Bronchial epithelial cell (primary cell): ENCODE data around the gene AKAP8. TPM values are rescaled to one million over a fixed set of nuclear protein-coding genes. Genes with fewer than 3 reads are reported as not detected.
"Not testable (repeated sequence)": the region's sequence is repeated elsewhere in the genome, so short reads cannot be mapped to it uniquely, and the experiment has no call there.

ENCODE experiments used
- DNase-seq: peaks from one replicate; pipeline ENCODE4 v3.0.0-alpha.2; 2010; ENCODE audit warnings: low read depth
- FAIRE-seq: peaks from 2 replicates; lab custom pipeline; 2011; peaks lifted over from hg19 to GRCh38; lab: Jason Lieb, UNC
- H3K27me3 ChIP-seq: 2 replicates; pipeline ENCODE4 v1.5.1; 2011; ENCODE audit warnings: low read length; ENCODE audit not compliant: control insufficient read depth, insufficient read depth
- H3K36me3 ChIP-seq: 2 replicates; pipeline ENCODE4 v1.5.1; 2011; ENCODE audit warnings: low read length; ENCODE audit not compliant: control insufficient read depth, insufficient read depth
- H3K4me3 ChIP-seq: 2 replicates; pipeline ENCODE4 v1.5.1; 2011; ENCODE audit warnings: mild to moderate bottlenecking, low read depth, low read length, control low read depth
- total RNA-seq: library from RNA; depleted of rRNA; stranded (reverse); fragments of >200 nt; gene quantifications from 2 replicates; pipeline ENCODE4 v1.2.1, GENCODE V29; 2014
- TF ChIP-seq, protein P1 (sequence below): IDR thresholded peaks from 2 replicates; pipeline ENCODE4 v1.5.1; 2011; ENCODE audit warnings: mild to moderate bottlenecking, moderate library complexity, low read length, control low read depth, inconsistent platforms; ENCODE audit not compliant: insufficient read depth, severe bottlenecking

AKAP8 gene
- total RNA-seq, 1 donor from 2014 or later, result 16.8 TPM

- peaks cover 3% of the 10 kb centered on the region for H3K36me3 ChIP-seq
- H3K27me3 ChIP-seq, result no peaks in the 10 kb centered on the region
- DNase-seq (no peak), FAIRE-seq (no peak)
- TF ChIP-seq, protein P1, sequence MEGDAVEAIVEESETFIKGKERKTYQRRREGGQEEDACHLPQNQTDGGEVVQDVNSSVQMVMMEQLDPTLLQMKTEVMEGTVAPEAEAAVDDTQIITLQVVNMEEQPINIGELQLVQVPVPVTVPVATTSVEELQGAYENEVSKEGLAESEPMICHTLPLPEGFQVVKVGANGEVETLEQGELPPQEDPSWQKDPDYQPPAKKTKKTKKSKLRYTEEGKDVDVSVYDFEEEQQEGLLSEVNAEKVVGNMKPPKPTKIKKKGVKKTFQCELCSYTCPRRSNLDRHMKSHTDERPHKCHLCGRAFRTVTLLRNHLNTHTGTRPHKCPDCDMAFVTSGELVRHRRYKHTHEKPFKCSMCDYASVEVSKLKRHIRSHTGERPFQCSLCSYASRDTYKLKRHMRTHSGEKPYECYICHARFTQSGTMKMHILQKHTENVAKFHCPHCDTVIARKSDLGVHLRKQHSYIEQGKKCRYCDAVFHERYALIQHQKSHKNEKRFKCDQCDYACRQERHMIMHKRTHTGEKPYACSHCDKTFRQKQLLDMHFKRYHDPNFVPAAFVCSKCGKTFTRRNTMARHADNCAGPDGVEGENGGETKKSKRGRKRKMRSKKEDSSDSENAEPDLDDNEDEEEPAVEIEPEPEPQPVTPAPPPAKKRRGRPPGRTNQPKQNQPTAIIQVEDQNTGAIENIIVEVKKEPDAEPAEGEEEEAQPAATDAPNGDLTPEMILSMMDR, result no peak
- H3K4me3 ChIP-seq, result no peak overlapping the region
Observed at GRCh38 chr19:15337202-15337601, 42.4 kb downstream of the AKAP8 start.

GRCh38 chr19:15335992-15336391 is 43.6 kb downstream of the AKAP8 start:
- FAIRE-seq, H3K4me3 ChIP-seq, DNase-seq, H3K36me3 ChIP-seq, H3K27me3 ChIP-seq: not testable (repeated sequence)

GRCh38 chr19:15332311-15332996 is 47.1 kb downstream of the AKAP8 start, which contains the start of gene BRD4:
Gene BRD4, minus strand, starts transcription at chr19:15332539. Its CDS starts 59,440 bp downstream, at chr19:15273099.
- FAIRE-seq (no peak), DNase-seq (no peak)
- TF ChIP-seq, protein P1, result no peak
- no peaks in the 10 kb centered on the region for H3K27me3 ChIP-seq
- H3K36me3 ChIP-seq, result no peaks in the 10 kb centered on the region
- H3K4me3 ChIP-seq, result peak within 1 kb of the TSS; percentile 69

DNA sequence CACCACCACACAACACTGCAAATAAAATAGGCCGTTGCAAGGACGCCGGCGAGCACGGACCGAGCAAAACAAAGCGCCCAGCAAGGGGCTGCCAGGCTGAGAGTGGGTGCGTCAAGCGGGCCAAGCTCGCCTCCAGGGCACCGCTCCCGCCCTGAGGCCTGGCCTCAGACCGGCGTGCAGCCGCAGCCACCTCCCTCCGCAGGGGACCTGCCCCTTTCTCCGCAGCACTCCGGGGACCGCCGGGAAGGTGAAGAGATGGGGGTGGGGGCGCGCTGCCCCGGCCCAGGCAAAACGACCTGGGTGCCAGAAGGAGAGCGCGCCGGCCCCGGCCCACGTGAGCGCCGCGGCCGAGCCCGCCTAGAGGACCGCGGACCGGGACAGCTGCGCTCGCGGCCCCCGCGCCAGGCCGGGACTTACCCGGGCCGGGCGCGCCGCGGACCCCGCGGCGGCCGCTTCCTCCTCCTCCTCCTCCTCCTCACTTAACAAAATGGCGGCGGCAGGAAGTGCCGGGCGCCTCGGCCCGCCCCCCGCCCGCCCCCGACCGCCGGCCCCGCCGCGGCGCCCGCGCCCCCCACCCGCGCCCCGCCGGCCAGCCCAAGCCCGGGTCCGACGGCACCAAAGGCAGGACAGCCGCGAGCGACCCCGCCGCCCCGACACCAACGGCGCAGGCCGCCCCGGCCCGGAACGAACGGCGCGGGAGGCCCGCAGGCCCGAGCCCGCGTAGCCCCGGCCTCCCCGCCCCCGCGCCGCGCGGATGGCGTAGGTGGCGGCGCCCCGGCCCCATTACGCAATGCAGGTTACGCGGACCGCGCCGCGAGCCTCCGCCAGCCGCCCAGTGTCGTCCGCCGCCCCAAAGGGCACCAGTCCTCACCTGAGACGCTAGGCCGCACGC is 47.9 kb downstream of the AKAP8 start:
- Histone ChIP-seq H3K4me3 (peak overlapping the region; percentile 69), H3K27me3 (no peaks in the 10 kb centered on the region), H3K36me3 (no peaks in the 10 kb centered on the region)
- TF ChIP-seq, protein P1, result no peak
- no peak for FAIRE-seq
- no peak for DNase-seq

DNA sequence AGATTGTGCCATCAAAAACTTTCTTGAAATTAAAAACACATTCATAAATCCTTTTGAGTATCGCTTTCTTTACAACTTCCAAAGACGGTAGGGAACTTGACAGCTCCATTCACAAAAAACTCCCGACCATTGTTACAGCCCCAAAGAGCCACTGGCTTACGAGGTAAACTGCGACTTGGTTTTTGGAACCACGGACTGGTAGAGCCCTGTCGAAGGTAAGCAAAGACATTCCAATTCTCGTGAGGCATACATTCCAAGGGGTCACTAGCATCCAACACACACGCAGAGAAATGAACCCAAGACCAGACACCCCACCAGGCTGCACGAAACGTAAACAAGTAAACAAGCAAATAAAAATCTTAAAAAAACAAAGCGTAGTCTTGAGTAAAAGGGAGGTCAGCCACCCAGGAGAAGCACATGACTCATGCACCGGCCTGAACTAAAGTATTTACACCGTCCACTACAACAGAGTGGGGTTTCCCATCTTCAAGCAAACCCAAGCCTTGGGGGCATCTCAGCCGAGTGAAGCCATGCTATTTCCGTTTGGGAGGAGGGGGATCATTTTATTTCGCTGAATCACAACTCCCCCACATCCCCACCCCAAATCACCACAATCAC is 48.7 kb downstream of the AKAP8 start:
- H3K36me3 ChIP-seq, result no peaks in the 10 kb centered on the region
- no peaks in the 10 kb centered on the region for H3K27me3 ChIP-seq
- FAIRE-seq (no peak), DNase-seq (peak; percentile 85)
- H3K4me3 ChIP-seq, result peak overlapping the region; percentile 69
- TF ChIP-seq, protein P1, result no peak

DNA sequence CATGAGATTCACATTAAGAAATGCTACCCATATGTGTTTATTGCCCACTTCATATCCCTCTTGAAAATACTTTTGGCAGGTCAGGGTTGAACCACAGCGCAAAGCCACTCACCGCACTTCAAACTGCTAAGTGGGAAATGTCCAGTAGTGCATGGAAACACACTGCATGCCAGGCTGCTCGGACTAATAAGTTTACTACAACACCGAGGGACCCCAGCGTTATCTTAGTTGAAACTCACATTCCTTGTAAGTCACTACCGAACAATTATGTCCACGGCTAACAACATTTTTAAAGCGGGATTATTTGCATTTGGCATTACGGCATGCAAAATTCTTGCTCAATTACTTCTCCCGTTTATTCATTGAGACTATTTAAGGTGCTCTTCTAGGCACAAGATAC is 51.3 kb downstream of the AKAP8 start:
- DNase-seq (no peak), FAIRE-seq (no peak)
- no peaks in the 10 kb centered on the region for H3K36me3 ChIP-seq
- no peak overlapping the region for H3K4me3 ChIP-seq
- H3K27me3 ChIP-seq, result no peaks in the 10 kb centered on the region
- TF ChIP-seq, protein P1, result no peak
